Peyer's patch (tissue), 4 donors: ENCODE data around the gene SRRM4. TPM values are rescaled to one million over a fixed set of nuclear protein-coding genes. Genes with fewer than 3 reads are reported as not detected.

Experiments
- DNase-seq, 3 donors: peaks; one replicate each; pipeline ENCODE4 v3.0.0-alpha.2; 2017 to 2019
- H3K27ac ChIP-seq, 4 donors: fragments of 200-600 bp; sonication (generic); one replicate each; pipeline ENCODE4 v1.5.1; 2016 to 2019
- H3K27me3 ChIP-seq, 2 donors: fragments of 200-600 bp; sonication (generic); one replicate each; pipeline ENCODE4 v1.5.1; 2019
- H3K36me3 ChIP-seq, 3 donors: fragments of 200-600 bp; sonication (generic); one replicate each; pipeline ENCODE4 v1.5.1; 2016 to 2019
- H3K4me1 ChIP-seq, 4 donors: fragments of 200-600 bp; sonication (generic); one replicate each; pipeline ENCODE4 v1.5.1; 2016 to 2019
- H3K4me3 ChIP-seq, 4 donors: fragments of 200-600 bp; sonication (generic); 1 replicate in 3 of 4; 2 replicates in 1 of 4; pipeline ENCODE4 v1.5.1; 2016 to 2019; ENCODE audit warnings: mild to moderate bottlenecking in 1 of 4
- H3K9me3 ChIP-seq, 4 donors: fragments of 200-600 bp; sonication (generic); one replicate each; pipeline ENCODE4 v1.5.1; 2016 to 2019; ENCODE audit warnings: mild to moderate bottlenecking in 1 of 4
- POLR2A ChIP-seq, 2 donors: fragments of 450-650 bp; IDR thresholded peaks; one replicate each; pipeline ENCODE4 v1.5.1; 2017; ENCODE audit warnings: antibody characterized with exemption in 2 of 2, mild to moderate bottlenecking in 2 of 2, moderate library complexity in 2 of 2
- total RNA-seq, 4 donors: library from RNA; depleted of rRNA; stranded (reverse); fragments of >200 nt; gene quantifications; one replicate each; pipeline ENCODE4 v1.1.0, GENCODE V29; 2016
- TF ChIP-seq, protein P1 (sequence below), 6 experiments: fragments of 450-650 bp in 4 of 6; fragments of 200-600 bp in 2 of 6; sonication (generic) in 1 of 6; IDR thresholded peaks; one replicate each; pipeline ENCODE4 v1.5.1; 2017 to 2019; ENCODE audit warnings: antibody characterized with exemption in 6 of 6, mild to moderate bottlenecking in 3 of 6, moderate library complexity in 1 of 6

The SRRM4 gene
- total RNA-seq, 4 donors from 2014 or later = not detected

DNA sequence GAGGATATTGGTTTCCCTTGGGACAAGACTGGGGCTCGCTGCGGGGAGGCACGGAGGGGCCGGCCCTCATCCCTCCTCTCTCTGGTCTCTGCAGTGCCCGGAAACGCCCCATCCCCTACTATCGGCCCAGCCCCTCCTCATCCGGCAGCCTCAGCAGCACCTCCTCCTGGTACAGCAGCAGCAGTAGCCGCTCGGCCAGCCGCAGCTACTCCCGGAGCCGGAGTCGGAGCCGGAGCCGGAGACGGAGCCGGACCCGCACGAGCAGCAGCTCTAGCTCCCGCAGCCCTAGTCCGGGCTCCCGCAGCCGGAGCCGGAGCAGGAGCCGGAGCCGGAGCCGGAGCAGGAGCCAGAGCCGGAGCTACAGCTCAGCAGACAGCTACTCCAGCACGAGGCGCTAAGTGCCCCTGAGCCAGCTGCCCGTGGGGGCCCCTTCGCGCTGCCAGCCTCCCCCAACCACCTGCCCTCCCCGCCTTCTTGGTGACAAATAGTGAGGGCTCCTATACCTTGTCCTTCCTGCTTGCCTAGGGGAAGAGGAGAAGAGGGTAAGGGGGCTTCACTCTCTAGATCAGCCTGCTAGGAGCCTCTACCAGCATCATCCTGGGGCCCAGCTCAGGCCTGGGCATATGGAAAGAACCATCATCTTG is 175.2 kb downstream of the SRRM4 start:
- Histone ChIP-seq H3K9me3 (peaks cover 0 to 3% (median 0%) of the 10 kb centered on the region in 4 donors), H3K36me3 (no peaks in the 10 kb centered on the region), H3K27ac (no peak overlapping the region), H3K4me1 (no peaks in the 10 kb centered on the region), H3K4me3 (no peak overlapping the region), H3K27me3 (no peaks in the 10 kb centered on the region)
- TF ChIP-seq POLR2A (IDR thresholded peaks at IDR 0.05) = no peak
- TF ChIP-seq, protein P1, sequence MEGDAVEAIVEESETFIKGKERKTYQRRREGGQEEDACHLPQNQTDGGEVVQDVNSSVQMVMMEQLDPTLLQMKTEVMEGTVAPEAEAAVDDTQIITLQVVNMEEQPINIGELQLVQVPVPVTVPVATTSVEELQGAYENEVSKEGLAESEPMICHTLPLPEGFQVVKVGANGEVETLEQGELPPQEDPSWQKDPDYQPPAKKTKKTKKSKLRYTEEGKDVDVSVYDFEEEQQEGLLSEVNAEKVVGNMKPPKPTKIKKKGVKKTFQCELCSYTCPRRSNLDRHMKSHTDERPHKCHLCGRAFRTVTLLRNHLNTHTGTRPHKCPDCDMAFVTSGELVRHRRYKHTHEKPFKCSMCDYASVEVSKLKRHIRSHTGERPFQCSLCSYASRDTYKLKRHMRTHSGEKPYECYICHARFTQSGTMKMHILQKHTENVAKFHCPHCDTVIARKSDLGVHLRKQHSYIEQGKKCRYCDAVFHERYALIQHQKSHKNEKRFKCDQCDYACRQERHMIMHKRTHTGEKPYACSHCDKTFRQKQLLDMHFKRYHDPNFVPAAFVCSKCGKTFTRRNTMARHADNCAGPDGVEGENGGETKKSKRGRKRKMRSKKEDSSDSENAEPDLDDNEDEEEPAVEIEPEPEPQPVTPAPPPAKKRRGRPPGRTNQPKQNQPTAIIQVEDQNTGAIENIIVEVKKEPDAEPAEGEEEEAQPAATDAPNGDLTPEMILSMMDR (IDR thresholded peaks at IDR 0.05) = no peak
- DNase-seq = no peak

DNA sequence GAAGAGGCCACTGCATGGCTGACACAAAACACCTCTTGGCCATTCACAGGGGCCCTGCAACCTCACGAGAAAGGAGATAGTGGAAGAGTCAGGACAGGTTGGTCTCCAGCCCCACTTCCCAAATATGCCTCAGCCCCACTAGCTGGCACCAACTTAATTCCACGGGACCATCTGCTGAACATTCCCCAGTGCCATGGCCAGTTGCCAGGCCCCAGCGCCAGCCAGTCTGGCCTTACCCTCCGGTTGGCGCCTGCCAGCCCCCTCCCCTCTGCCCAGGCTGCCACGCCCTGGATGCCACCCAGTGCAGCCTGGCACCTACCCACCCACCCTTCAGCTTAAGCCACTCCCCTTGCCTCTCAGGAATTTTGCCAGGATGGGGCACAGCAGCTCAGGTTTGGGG is 176.2 kb downstream of the SRRM4 start:
- Histone ChIP-seq H3K27ac (no peak overlapping the region), H3K9me3 (peaks cover 0 to 3% (median 0%) of the 10 kb centered on the region in 4 donors), H3K27me3 (no peaks in the 10 kb centered on the region), H3K4me1 (no peaks in the 10 kb centered on the region), H3K36me3 (no peaks in the 10 kb centered on the region), H3K4me3 (no peak overlapping the region)
- DNase-seq = no peak
- no peak for TF ChIP-seq POLR2A (IDR thresholded peaks at IDR 0.05)
- TF ChIP-seq, protein P1 (IDR thresholded peaks at IDR 0.05) = no peak

DNA sequence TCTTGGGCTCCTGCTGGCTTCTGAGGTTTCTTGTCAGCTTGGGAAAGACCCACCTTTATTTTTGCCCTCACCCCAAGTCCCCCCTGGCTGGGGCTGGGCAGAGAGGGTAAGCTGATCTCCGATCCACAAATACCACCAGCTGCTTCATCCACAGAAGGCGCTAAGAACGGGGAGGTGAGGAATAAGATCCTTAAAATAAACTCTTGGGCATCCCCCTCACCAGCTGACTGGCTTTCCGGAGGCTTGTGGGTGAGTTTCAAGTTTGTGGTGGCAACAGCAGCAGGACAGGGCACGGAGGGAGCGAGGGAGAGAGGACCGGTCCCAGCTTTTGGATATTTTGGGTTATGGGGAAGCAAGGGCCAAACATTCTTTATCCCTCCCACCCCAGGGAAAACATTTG is 176.6 kb downstream of the SRRM4 start:
- Histone ChIP-seq H3K36me3 (no peaks in the 10 kb centered on the region), H3K27ac (no peak overlapping the region)
- no peak for DNase-seq

DNA sequence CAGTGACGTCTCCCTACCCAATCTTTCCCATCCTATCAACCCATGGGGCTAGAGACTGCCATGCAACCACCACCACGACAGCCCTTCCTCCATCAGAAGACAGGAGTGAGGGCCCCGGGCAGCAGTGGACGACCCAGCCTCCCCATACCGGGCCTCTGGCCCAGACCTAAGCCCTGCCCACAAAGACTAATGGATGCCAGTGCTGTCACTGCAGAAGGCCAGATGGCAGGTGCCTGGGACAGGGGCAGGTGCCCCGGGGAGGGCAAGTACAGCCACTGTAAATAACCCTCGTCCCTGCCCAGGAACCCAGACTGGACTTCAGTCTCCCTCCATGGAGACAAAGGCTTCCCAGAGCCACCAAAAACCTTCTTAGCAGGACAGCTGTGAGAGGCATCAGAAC is 177.1 kb downstream of the SRRM4 start:
- Histone ChIP-seq H3K36me3 (no peaks in the 10 kb centered on the region), H3K4me1 (no peaks in the 10 kb centered on the region), H3K9me3 (peaks cover 0 to 3% (median 0%) of the 10 kb centered on the region in 4 donors), H3K27ac (no peak overlapping the region), H3K4me3 (no peak overlapping the region), H3K27me3 (no peaks in the 10 kb centered on the region)
- no peak for TF ChIP-seq POLR2A (IDR thresholded peaks at IDR 0.05)
- TF ChIP-seq, protein P1 (IDR thresholded peaks at IDR 0.05) = no peak
- no peak for DNase-seq

More for the DNA sequence above, 176.6 kb downstream of the SRRM4 start:
- TF ChIP-seq POLR2A (IDR thresholded peaks at IDR 0.05) = no peak
- TF ChIP-seq, protein P1 (IDR thresholded peaks at IDR 0.05) = no peak
- no peaks in the 10 kb centered on the region for H3K4me1 ChIP-seq
- no peak overlapping the region for H3K4me3 ChIP-seq
- peaks cover 0 to 3% (median 0%) of the 10 kb centered on the region in 4 donors for H3K9me3 ChIP-seq
- H3K27me3 ChIP-seq = no peaks in the 10 kb centered on the region

DNA sequence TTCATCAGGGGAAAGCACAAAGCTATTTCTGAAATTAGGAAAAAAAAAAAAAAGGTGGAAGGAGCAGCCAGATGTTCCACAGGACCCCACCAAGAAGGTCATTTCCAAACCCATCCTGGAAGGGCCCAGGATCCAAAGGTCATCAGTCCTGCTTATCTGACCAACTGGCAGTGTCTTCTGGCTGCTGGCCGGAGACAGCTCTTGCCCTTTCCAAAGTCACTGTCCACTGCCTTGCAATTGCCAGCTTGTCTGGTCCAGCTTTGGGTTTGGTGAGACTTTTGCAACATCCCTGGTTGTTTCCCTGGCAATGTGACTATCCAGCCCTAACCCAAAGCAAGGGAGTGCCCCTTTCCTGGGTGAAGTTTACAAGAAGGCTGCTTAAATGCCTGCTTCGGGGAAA is 178.5 kb downstream of the SRRM4 start:
- TF ChIP-seq, protein P1 (IDR thresholded peaks at IDR 0.05) = no peak
- no peak for TF ChIP-seq POLR2A (IDR thresholded peaks at IDR 0.05)
- Histone ChIP-seq H3K4me3 (no peak overlapping the region), H3K36me3 (no peaks in the 10 kb centered on the region), H3K9me3 (no peaks in the 10 kb centered on the region), H3K27me3 (no peaks in the 10 kb centered on the region), H3K27ac (no peak overlapping the region), H3K4me1 (no peaks in the 10 kb centered on the region)
- DNase-seq = no peak
